SK-N-SH (cell line): ENCODE data around the gene KRTAP6-1. TPM values are rescaled to one million over a fixed set of nuclear protein-coding genes. Genes with fewer than 3 reads are reported as not detected.

Experiments used
- CTCF ChIA-PET: fragments of 300-600, 350-600 bp; formaldehyde crosslinking; extraction: SDS; loops from one replicate; lab custom pipeline; 2021; lab: Yijun Ruan, JAX
- POLR2A ChIA-PET: fragments of 350-600 bp; sonication (Branson Sonifier 250); formaldehyde crosslinking; extraction: SDS; loops from one replicate; lab custom pipeline; 2020; ENCODE audit warnings: antibody characterized with exemption, inconsistent platforms; lab: Yijun Ruan, JAX
- DNase-seq: peaks from one replicate; pipeline ENCODE4 v3.0.0; 2012
- H2AFZ ChIP-seq: fragments of 200-600 bp; sonication (generic); 2 replicates; pipeline ENCODE4 v1.8.1; 2016; ENCODE audit warnings: antibody characterized with exemption, mild to moderate bottlenecking, low read depth
- H3F3A ChIP-seq: fragments of 200-600 bp; sonication (generic); replicated peaks from 2 replicates; pipeline ENCODE3; 2016; ENCODE audit warnings: antibody characterized with exemption, mild to moderate bottlenecking; ENCODE audit not compliant: insufficient read depth
- H3K27ac ChIP-seq, 2 experiments: fragments of 200-500 bp in 1 of 2; fragments of 200-600 bp in 1 of 2; sonication (Bioruptor generic) in 1 of 2; sonication (generic), shearing (Covaris generic) in 1 of 2; 2 replicates each; pipeline versions ENCODE4 v1.5.1 to v1.6.1; 2014 to 2016; ENCODE audit warnings: low read depth in 2 of 2, inconsistent platforms in 1 of 2, low read length in 1 of 2, mild to moderate bottlenecking in 1 of 2, mixed read lengths in 1 of 2
- H3K27me3 ChIP-seq: fragments of 200-600 bp; sonication (generic), shearing (Covaris generic); 2 replicates; pipeline ENCODE4 v1.6.1; 2016; ENCODE audit warnings: mixed run types; ENCODE audit not compliant: insufficient read depth
- H3K36me3 ChIP-seq, 2 experiments: fragments of 200-500 bp in 1 of 2; fragments of 200-600 bp in 1 of 2; sonication (Bioruptor generic) in 1 of 2; sonication (generic) in 1 of 2; replicated peaks in 1 of 2; 2 replicates each; pipeline versions ENCODE3 to v1.5.1; 2014 to 2016; ENCODE audit warnings: low read length in 1 of 2, mild to moderate bottlenecking in 1 of 2; ENCODE audit not compliant: insufficient read depth in 2 of 2, control insufficient read depth in 1 of 2
- H3K4me1 ChIP-seq, 2 experiments: fragments of 200-500 bp in 1 of 2; fragments of 200-600 bp in 1 of 2; sonication (Bioruptor generic) in 1 of 2; sonication (generic), shearing (Covaris generic) in 1 of 2; 2 replicates each; pipeline versions ENCODE4 v1.5.1 to v1.6.1; 2014 to 2016; ENCODE audit warnings: low read depth in 1 of 2, low read length in 1 of 2, mixed run types in 1 of 2; ENCODE audit not compliant: insufficient read depth in 2 of 2, control insufficient read depth in 1 of 2
- H3K4me2 ChIP-seq: fragments of 200-600 bp; sonication (generic), shearing (Covaris generic); 2 replicates; pipeline ENCODE4 v1.6.1; 2017; ENCODE audit warnings: mixed run types
- H3K4me3 ChIP-seq, 2 experiments: fragments of 200-500 bp in 1 of 2; fragments of 200-600 bp in 1 of 2; sonication (Bioruptor generic) in 1 of 2; sonication (generic), shearing (Covaris generic) in 1 of 2; 2 replicates each; pipeline versions ENCODE4 v1.5.1 to v1.8.1; 2014 to 2016; ENCODE audit warnings: low read depth in 2 of 2, inconsistent platforms in 1 of 2, low read length in 1 of 2, mild to moderate bottlenecking in 1 of 2, mixed read lengths in 1 of 2, moderate library complexity in 1 of 2
- H3K79me2 ChIP-seq: fragments of 200-600 bp; sonication (generic); 2 replicates; pipeline ENCODE4 v1.8.1; 2017; ENCODE audit warnings: mild to moderate bottlenecking; ENCODE audit not compliant: insufficient read depth
- H3K9ac ChIP-seq: fragments of 200-600 bp; sonication (generic); 2 replicates; pipeline ENCODE4 v1.6.1; 2017; ENCODE audit warnings: mixed run types
- H3K9me2 ChIP-seq: fragments of 200-600 bp; sonication (generic); 2 replicates; pipeline ENCODE4 v1.6.1; 2017; ENCODE audit warnings: mixed run types
- H3K9me3 ChIP-seq: fragments of 200-600 bp; sonication (generic); 2 replicates; pipeline ENCODE4 v1.6.1; 2017; ENCODE audit warnings: mixed run types, mild to moderate bottlenecking, moderate library complexity
- H4K20me1 ChIP-seq: fragments of 200-600 bp; sonication (generic); 2 replicates; pipeline ENCODE4 v1.6.1; 2017; ENCODE audit warnings: mild to moderate bottlenecking, mixed run types; ENCODE audit not compliant: insufficient read depth
- CTCF ChIP-seq: fragments of 200-600 bp; sonication (generic); IDR thresholded peaks from 2 replicates; pipeline ENCODE4 v1.6.1; 2017; ENCODE audit warnings: antibody characterized with exemption, mild to moderate bottlenecking, moderate library complexity
- ELF1 ChIP-seq: IDR thresholded peaks from 2 replicates; pipeline ENCODE4 v1.4.0; 2012
- EP300 ChIP-seq, 2 experiments: IDR thresholded peaks; 2 replicates each; pipeline versions ENCODE4 v1.4.0 to v1.6.1; 2012; ENCODE audit warnings: borderline replicate concordance in 1 of 2, low read depth in 1 of 2, low read length in 1 of 2
- EZH2phosphoT487 ChIP-seq: fragments of 200-600 bp; sonication (generic); IDR thresholded peaks from 2 replicates; pipeline ENCODE4 v1.6.1; 2017; ENCODE audit warnings: low read depth, mixed run types, mild to moderate bottlenecking, antibody characterized with exemption, moderate library complexity, borderline replicate concordance
- FOXJ3 ChIP-seq: sonication (generic); formaldehyde crosslinking; IDR thresholded peaks from 2 replicates; pipeline ENCODE4 v1.5.1; 2020; ENCODE audit warnings: mild to moderate bottlenecking, missing genetic modification reagents
- GATA2 ChIP-seq: sonication (generic); formaldehyde crosslinking; IDR thresholded peaks from 2 replicates; pipeline ENCODE4 v1.5.0; 2020; ENCODE audit warnings: mild to moderate bottlenecking, missing genetic modification reagents
- IRF3 ChIP-seq: fragments of 150-350 bp; IDR thresholded peaks from 2 replicates; pipeline ENCODE4 v1.6.1; 2016; ENCODE audit warnings: mild to moderate bottlenecking, low read depth, low read length
- MAX ChIP-seq: IDR thresholded peaks from 2 replicates; pipeline ENCODE4 v1.4.0; 2012; ENCODE audit warnings: low read depth
- MEF2A ChIP-seq: IDR thresholded peaks from 2 replicates; pipeline ENCODE4 v1.4.0; 2012; ENCODE audit warnings: low read depth, borderline replicate concordance
- MXI1 ChIP-seq: IDR thresholded peaks from 2 replicates; pipeline ENCODE4 v1.6.1; 2012; ENCODE audit warnings: mild to moderate bottlenecking, low read depth, low read length, improper control_type of control experiment
- NFIC ChIP-seq: IDR thresholded peaks from 2 replicates; pipeline ENCODE4 v1.4.0; 2012; ENCODE audit warnings: borderline replicate concordance
- NRF1 ChIP-seq: IDR thresholded peaks from 2 replicates; pipeline ENCODE4 v1.6.1; 2012; ENCODE audit warnings: low read depth, mild to moderate bottlenecking, low read length
- POLR2AphosphoS5 ChIP-seq: IDR thresholded peaks from 2 replicates; pipeline ENCODE4 v1.6.1; 2012; ENCODE audit warnings: low read depth, low read length
- RAD21 ChIP-seq: IDR thresholded peaks from 2 replicates; pipeline ENCODE4 v1.6.1; 2012; ENCODE audit warnings: mild to moderate bottlenecking, low read length
- REST ChIP-seq: IDR thresholded peaks from 2 replicates; pipeline ENCODE4 v1.6.1; 2012; ENCODE audit warnings: mild to moderate bottlenecking, low read depth, low read length, moderate library complexity
- SMC3 ChIP-seq: IDR thresholded peaks from 2 replicates; pipeline ENCODE4 v1.6.1; 2012; ENCODE audit warnings: low read depth, low read length, improper control_type of control experiment
- TAF1 ChIP-seq: IDR thresholded peaks from 2 replicates; pipeline ENCODE4 v1.6.1; 2012; ENCODE audit warnings: low read depth, mild to moderate bottlenecking, low read length, moderate library complexity, borderline replicate concordance
- TEAD4 ChIP-seq: IDR thresholded peaks from 2 replicates; pipeline ENCODE4 v1.4.0; 2012; ENCODE audit warnings: mild to moderate bottlenecking, borderline replicate concordance; ENCODE audit not compliant: insufficient read depth
- USF1 ChIP-seq: IDR thresholded peaks from 2 replicates; pipeline ENCODE4 v1.4.0; 2012; ENCODE audit warnings: low read depth, borderline replicate concordance
- YY1 ChIP-seq: IDR thresholded peaks from 2 replicates; pipeline ENCODE4 v1.4.0; 2012; ENCODE audit warnings: low read depth, mild to moderate bottlenecking
- WGBS: methylation state at CpG from one replicate; pipeline ENCODE4 v1.1.6; 2017; ENCODE audit warnings: low lambda C conversion rate; 5-methylcytosine and 5-hydroxymethylcytosine counted together
- polyA plus RNA-seq, 3 experiments: library from polyadenylated mRNA; depleted of rRNA; stranded (reverse); fragments of >200 nt; gene quantifications; 2 replicates each; pipeline ENCODE4 v1.2.3, GENCODE V29; 2012

Gene KRTAP6-1
- not detected in 2 replicates for polyA plus RNA-seq (2012; rRNA removed)
- not detected in 2 replicates for polyA plus RNA-seq (2012; cell fraction: cytosol; rRNA removed)
- polyA plus RNA-seq (2012; cell fraction: nucleus; rRNA removed): not detected in 2 replicates

GRCh38 chr21:30613836-30614235 lies at the start of gene KRTAP6-1:
Gene KRTAP6-1 (minus strand): TSS chr21:30613930. CDS start chr21:30613904, 26 bp downstream.
- 14% methylated on average over 2 of the region's 2 CpGs for WGBS
- Histone ChIP-seq H3F3A (no peaks in the 10 kb centered on the region), H3K4me3 (no peak within 1 kb of the TSS), H3K79me2 (no peaks in the 10 kb centered on the region), H3K27ac (no peak within 1 kb of the TSS), H2AFZ (no peak within 1 kb of the TSS), H3K36me3 (no peaks in the 10 kb centered on the region), H3K27me3 (no peaks in the 10 kb centered on the region), H3K9me2 (no peaks in the 10 kb centered on the region), H3K9me3 (no peaks in the 10 kb centered on the region), H3K4me1 (no peaks in the 10 kb centered on the region), H3K9ac (no peak within 1 kb of the TSS), H3K4me2 (no peak within 1 kb of the TSS), H4K20me1 (no peaks in the 10 kb centered on the region)
- ChIA-PET CTCF (no interaction called here), POLR2A (no interaction called here)
- no peak for DNase-seq
- TF ChIP-seq GATA2 (no peak), NFIC (no peak), NRF1 (no peak), POLR2AphosphoS5 (no peak), YY1 (no peak), MEF2A (no peak), MAX (no peak), EZH2phosphoT487 (no peak), TEAD4 (no peak), RAD21 (no peak), MXI1 (no peak), SMC3 (no peak), REST (no peak), IRF3 (no peak), TAF1 (no peak), USF1 (no peak), EP300 (IDR thresholded peaks at IDR 0.05; ENCODE audit: borderline replicate concordance in 1 of 2, low read depth in 1 of 2, low read length in 1 of 2) (no peak), CTCF (no peak), ELF1 (no peak), FOXJ3 (CRISPR knock-in tag) (no peak)
